Vagina (tissue), 2 donors: ENCODE data around the gene SURF1. TPM values are rescaled to one million over a fixed set of nuclear protein-coding genes. Genes with fewer than 3 reads are reported as not detected.
A peak's percentile ranks its signal among the peaks of the same experiment; 100 is the strongest.

Experiments
- DNase-seq, 2 donors: peaks; one replicate each; pipeline ENCODE4 v3.0.0-alpha.2; 2017; ENCODE audit errors: extremely low spot score in 2 of 2
- H3K27ac ChIP-seq: fragments of 200-600 bp; sonication (generic); one replicate; pipeline ENCODE4 v1.5.1; 2019
- H3K27me3 ChIP-seq: fragments of 200-600 bp; sonication (generic); one replicate; pipeline ENCODE4 v1.5.1; 2019
- H3K36me3 ChIP-seq, 2 donors: fragments of 200-600 bp; sonication (generic); one replicate each; pipeline ENCODE4 v1.5.1; 2017 to 2019
- H3K4me1 ChIP-seq: fragments of 200-600 bp; sonication (generic); one replicate; pipeline ENCODE4 v1.5.1; 2019
- H3K4me3 ChIP-seq, 2 donors: fragments of 200-600 bp; sonication (generic); 1 replicate in 1 of 2; 2 replicates in 1 of 2; pipeline ENCODE4 v1.5.1; 2016 to 2019
- H3K9me3 ChIP-seq: fragments of 200-600 bp; sonication (generic); one replicate; pipeline ENCODE4 v1.5.1; 2019
- POLR2A ChIP-seq, 2 donors: fragments of 450-650 bp; IDR thresholded peaks; one replicate each; pipeline ENCODE4 v1.6.1; 2017; ENCODE audit warnings: antibody characterized with exemption in 2 of 2, mild to moderate bottlenecking in 2 of 2, moderate library complexity in 2 of 2
- POLR2AphosphoS5 ChIP-seq, 2 donors: sonication (generic); formaldehyde crosslinking; IDR thresholded peaks; one replicate each; pipeline ENCODE4 v1.9.0; 2017; ENCODE audit warnings: antibody characterized with exemption in 2 of 2, mild to moderate bottlenecking in 2 of 2, low read depth in 1 of 2; ENCODE audit not compliant: insufficient read depth in 1 of 2
- intact Hi-C: fragments of 100-400 bp; cut with DNase I; formaldehyde crosslinking; loops from one replicate; pipeline ENCODE4 v1.15.1; 2023
- total RNA-seq: library from RNA; depleted of rRNA; stranded (reverse); fragments of >200 nt; gene quantifications from one replicate; pipeline ENCODE4 v1.2.3, GENCODE V29; 2016
- TF ChIP-seq, protein P1 (sequence below), 3 experiments: fragments of 450-650 bp in 2 of 3; fragments of 200-600 bp in 1 of 3; sonication (generic) in 1 of 3; IDR thresholded peaks; one replicate each; pipeline ENCODE4 v1.5.1; 2017 to 2019; ENCODE audit warnings: antibody characterized with exemption in 3 of 3, mild to moderate bottlenecking in 2 of 3, moderate library complexity in 2 of 3

The SURF1 gene
- total RNA-seq, 1 donor from 2014 or later, result 31.2 TPM

DNA sequence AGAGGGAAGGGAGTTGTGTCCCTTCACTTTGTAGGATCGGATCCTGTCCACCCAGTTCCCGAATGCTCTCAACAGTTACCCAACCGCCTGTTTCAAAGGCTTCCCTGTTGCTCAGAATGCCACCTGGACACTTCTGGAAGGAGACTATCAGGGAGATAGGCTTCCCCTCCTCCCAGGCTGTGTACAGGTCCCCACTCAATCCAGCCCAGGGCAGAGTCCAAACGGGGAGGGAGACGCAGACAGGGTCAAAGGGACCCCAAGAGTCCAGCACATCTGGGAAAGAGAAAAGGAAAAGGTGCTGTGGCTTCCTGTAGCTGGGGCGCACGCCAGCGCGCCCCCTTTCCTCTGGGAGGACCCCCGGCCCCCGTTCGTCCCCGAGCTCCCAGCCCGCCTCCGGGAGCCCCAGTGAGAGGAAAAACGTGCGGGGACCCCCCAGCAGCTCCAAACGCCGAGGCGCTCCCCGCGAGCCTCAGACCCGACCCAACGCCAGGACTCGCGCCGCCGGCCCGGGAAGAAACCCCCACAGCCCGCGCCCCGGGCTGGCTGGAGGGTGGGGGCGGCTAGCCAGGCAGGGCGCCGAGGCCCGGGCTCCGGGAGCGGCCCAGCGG lies 18.9 kb upstream of the SURF1 start:
- H3K27me3 ChIP-seq, result no peaks in the 10 kb centered on the region
- H3K27ac ChIP-seq, result peak overlapping the region; percentile 86
- TF ChIP-seq POLR2AphosphoS5 (IDR thresholded peaks at IDR 0.05; ENCODE audit: insufficient read depth in 1 of 2, low read depth in 1 of 2) (no peak), POLR2A (IDR thresholded peaks at IDR 0.05) (no peak)
- TF ChIP-seq, protein P1, sequence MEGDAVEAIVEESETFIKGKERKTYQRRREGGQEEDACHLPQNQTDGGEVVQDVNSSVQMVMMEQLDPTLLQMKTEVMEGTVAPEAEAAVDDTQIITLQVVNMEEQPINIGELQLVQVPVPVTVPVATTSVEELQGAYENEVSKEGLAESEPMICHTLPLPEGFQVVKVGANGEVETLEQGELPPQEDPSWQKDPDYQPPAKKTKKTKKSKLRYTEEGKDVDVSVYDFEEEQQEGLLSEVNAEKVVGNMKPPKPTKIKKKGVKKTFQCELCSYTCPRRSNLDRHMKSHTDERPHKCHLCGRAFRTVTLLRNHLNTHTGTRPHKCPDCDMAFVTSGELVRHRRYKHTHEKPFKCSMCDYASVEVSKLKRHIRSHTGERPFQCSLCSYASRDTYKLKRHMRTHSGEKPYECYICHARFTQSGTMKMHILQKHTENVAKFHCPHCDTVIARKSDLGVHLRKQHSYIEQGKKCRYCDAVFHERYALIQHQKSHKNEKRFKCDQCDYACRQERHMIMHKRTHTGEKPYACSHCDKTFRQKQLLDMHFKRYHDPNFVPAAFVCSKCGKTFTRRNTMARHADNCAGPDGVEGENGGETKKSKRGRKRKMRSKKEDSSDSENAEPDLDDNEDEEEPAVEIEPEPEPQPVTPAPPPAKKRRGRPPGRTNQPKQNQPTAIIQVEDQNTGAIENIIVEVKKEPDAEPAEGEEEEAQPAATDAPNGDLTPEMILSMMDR (IDR thresholded peaks at IDR 0.05), result no peak
- peak overlapping the region; percentile 91 to 92 for H3K4me3 ChIP-seq
- intact Hi-C loops, result loop anchor here (10.0 kb wide), 1 partner anchor 1770 kb away; no protein-coding TSS in a partner anchor
- H3K9me3 ChIP-seq, result no peaks in the 10 kb centered on the region
- DNase-seq, result no peak
- H3K4me1 ChIP-seq, result peaks cover 62% of the 10 kb centered on the region
- no peaks in the 10 kb centered on the region for H3K36me3 ChIP-seq

DNA sequence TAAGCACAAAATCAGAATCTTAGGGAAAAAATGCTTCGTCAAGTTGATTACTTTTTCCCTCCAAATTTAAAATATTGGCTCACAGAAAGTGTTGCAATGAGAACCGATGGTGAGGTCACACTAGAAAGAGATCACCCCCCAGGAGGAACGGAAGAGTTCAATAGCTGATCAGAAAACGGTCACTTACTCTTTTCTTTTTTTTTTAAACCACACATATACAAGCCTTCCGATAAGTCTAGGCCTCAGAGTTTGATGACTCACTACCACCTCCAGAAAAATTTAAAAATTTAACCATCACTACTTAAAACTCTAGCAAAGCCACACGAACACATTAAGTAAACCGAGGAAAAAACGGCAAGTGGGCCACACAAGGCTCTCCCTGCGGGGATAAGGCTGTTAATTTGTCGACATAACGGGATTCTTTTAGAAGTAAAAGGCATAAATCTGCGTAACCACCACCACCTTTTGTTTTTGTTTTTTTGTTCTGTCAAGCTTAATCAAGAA lies 18.4 kb upstream of the SURF1 start:
- H3K4me1 ChIP-seq, result peaks cover 68% of the 10 kb centered on the region
- no peaks in the 10 kb centered on the region for H3K36me3 ChIP-seq
- peak overlapping the region; percentile 91 to 92 for H3K4me3 ChIP-seq
- intact Hi-C loops, result loop anchor here (10.0 kb wide), 1 partner anchor 1770 kb away; no protein-coding TSS in a partner anchor
- TF ChIP-seq POLR2A (IDR thresholded peaks at IDR 0.05), result no peak
- TF ChIP-seq, protein P1 (IDR thresholded peaks at IDR 0.05), result no peak
- no peak for TF ChIP-seq POLR2AphosphoS5 (IDR thresholded peaks at IDR 0.05; ENCODE audit: insufficient read depth in 1 of 2, low read depth in 1 of 2)
- DNase-seq, result no peak
- peak overlapping the region; percentile 86 for H3K27ac ChIP-seq
- no peaks in the 10 kb centered on the region for H3K9me3 ChIP-seq
- H3K27me3 ChIP-seq, result no peaks in the 10 kb centered on the region

DNA sequence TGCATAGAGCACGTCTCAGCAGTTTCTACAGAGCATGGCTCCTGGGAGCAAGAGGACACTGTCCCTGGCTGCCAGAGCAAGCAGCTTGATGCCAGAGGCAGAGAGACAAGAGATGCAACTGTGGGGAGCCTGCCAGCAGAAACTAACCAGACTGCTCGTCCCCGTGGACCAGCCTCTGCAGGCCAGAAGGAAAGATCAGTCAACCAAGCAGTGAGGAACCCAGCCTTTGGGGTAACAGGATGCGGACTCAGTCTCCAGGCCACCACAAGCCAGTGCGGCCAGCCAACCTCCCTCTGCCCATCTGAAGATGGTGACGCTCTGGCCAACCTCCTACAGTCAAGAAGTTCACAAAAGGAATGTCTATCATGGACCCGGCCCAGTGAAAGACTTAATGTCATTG lies 15.9 kb upstream of the SURF1 start:
- DNase-seq, result no peak
- Histone ChIP-seq H3K9me3 (no peaks in the 10 kb centered on the region), H3K27me3 (no peaks in the 10 kb centered on the region), H3K4me3 (peak overlapping the region in 1 of 2 donors; percentile 10), H3K27ac (peak overlapping the region; percentile 2), H3K4me1 (peaks cover 89% of the 10 kb centered on the region), H3K36me3 (peaks cover 0 to under 1% of the 10 kb centered on the region in 2 donors)
- TF ChIP-seq POLR2A (IDR thresholded peaks at IDR 0.05) (no peak), POLR2AphosphoS5 (IDR thresholded peaks at IDR 0.05; ENCODE audit: insufficient read depth in 1 of 2, low read depth in 1 of 2) (no peak)
- TF ChIP-seq, protein P1 (IDR thresholded peaks at IDR 0.05), result no peak
- intact Hi-C loops, result loop anchor here (10.0 kb wide), 1 partner anchor 1767 kb away; no protein-coding TSS in a partner anchor

DNA sequence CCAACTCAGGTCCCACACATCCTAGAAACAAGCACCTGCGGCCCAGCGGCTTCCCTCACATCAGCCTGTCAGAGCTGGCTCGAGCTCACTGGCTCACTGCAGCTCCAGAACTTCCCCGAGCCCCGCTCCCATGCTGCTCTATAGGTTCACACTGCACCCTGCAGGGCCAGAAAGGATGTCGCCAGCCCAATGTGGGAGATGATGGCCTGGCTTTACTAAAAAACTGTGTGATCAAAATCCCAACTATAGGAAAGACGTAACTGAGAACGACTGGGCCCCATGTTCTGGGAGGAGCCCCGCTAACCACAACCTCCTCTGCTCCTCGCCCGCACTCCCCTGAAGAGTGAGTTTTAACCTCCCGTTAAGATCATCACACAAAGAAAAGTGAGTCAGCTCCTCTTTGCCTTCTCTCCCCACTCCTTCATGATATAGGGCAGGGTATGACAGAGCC lies 15.0 kb upstream of the SURF1 start:
- Histone ChIP-seq H3K4me1 (peaks cover 81% of the 10 kb centered on the region), H3K9me3 (no peaks in the 10 kb centered on the region), H3K4me3 (peak overlapping the region in 1 of 2 donors; percentile 0), H3K36me3 (peaks cover 0 to 10% of the 10 kb centered on the region in 2 donors), H3K27me3 (no peaks in the 10 kb centered on the region), H3K27ac (peak overlapping the region; percentile 2)
- intact Hi-C loops, result loop anchor here (10.0 kb wide), 1 partner anchor 1766 kb away; no protein-coding TSS in a partner anchor
- no peak for DNase-seq
- TF ChIP-seq POLR2A (IDR thresholded peaks at IDR 0.05), result no peak

DNA sequence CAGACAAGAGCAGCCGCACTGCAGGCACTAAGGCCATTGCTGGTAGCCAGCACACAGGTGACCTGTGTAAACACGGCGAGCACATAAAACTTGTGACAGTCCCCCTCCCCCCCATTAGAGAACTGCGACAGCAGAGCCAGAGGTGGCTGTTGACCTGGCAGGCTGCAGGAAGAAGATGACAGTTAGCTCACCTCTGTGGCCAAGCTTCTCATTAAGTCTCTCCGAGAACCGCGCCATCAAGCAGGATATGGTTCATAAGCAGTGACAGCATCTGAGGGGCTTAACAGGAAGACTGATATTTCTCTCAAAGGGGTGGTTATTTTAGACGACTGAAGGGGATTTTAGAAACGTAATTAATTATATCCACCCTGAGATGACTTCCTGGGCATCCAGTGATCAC lies 14.4 kb upstream of the SURF1 start:
- no peak overlapping the region for H3K27ac ChIP-seq
- intact Hi-C loops, result loop anchor here (10.0 kb wide), 1 partner anchor 1766 kb away; no protein-coding TSS in a partner anchor
- no peak overlapping the region for H3K4me3 ChIP-seq
- peaks cover 83% of the 10 kb centered on the region for H3K4me1 ChIP-seq
- peaks cover 5 to 16% of the 10 kb centered on the region in 2 donors for H3K36me3 ChIP-seq
- TF ChIP-seq, protein P1 (IDR thresholded peaks at IDR 0.05), result no peak
- TF ChIP-seq POLR2A (IDR thresholded peaks at IDR 0.05), result no peak
- no peak for TF ChIP-seq POLR2AphosphoS5 (IDR thresholded peaks at IDR 0.05; ENCODE audit: insufficient read depth in 1 of 2, low read depth in 1 of 2)
- H3K27me3 ChIP-seq, result no peaks in the 10 kb centered on the region
- DNase-seq, result no peak
- no peaks in the 10 kb centered on the region for H3K9me3 ChIP-seq
